ENCODE results near the gene E2F3. TPM values are rescaled to one million over a fixed set of nuclear protein-coding genes. Genes with fewer than 3 reads are reported as not detected.

The E2F3 gene
- total RNA-seq, 2 experiments from 2014 or later, result 16.0 to 17.0 TPM

DNA sequence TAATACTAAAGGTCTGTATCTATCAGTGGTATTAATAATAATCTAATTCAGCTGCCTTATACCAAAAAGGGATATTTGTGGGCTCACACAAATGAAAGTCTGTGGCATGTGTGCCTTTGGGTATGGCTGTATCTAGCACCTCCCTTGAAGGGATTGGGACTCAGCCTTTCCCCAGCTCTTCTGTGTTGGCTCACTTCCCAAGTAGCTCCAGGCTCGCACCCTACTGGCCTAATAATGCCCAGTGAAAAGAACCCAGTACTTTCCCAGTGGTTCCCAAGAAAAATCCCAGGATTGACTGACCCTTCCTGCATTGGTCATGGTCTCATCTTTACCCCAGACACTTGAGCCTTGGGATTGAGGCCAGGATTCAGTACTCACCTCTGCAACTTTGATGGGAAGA lies 71.8 kb downstream of the E2F3 start:
- CTCF ChIA-PET, result no interaction called here
- Mint-ChIP-seq H3K9me3 (no peaks in the 10 kb centered on the region), H3K4me3 (no peak overlapping the region), H3K27ac (no peak overlapping the region), H3K4me1 (ENCODE audit: low read depth) (no peaks in the 10 kb centered on the region), H3K27me3 (no peaks in the 10 kb centered on the region), H3K36me3 (ENCODE audit: low read depth) (peaks cover 13% of the 10 kb centered on the region)
- POLR2A ChIA-PET, result no interaction called here
- intact Hi-C loops (cut with micrococcal nuclease), result no loop called here
- TF ChIP-seq, protein P1, sequence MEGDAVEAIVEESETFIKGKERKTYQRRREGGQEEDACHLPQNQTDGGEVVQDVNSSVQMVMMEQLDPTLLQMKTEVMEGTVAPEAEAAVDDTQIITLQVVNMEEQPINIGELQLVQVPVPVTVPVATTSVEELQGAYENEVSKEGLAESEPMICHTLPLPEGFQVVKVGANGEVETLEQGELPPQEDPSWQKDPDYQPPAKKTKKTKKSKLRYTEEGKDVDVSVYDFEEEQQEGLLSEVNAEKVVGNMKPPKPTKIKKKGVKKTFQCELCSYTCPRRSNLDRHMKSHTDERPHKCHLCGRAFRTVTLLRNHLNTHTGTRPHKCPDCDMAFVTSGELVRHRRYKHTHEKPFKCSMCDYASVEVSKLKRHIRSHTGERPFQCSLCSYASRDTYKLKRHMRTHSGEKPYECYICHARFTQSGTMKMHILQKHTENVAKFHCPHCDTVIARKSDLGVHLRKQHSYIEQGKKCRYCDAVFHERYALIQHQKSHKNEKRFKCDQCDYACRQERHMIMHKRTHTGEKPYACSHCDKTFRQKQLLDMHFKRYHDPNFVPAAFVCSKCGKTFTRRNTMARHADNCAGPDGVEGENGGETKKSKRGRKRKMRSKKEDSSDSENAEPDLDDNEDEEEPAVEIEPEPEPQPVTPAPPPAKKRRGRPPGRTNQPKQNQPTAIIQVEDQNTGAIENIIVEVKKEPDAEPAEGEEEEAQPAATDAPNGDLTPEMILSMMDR (IDR thresholded peaks at IDR 0.05), result no peak
- DNase-seq (no peak), ATAC-seq (no peak)

DNA sequence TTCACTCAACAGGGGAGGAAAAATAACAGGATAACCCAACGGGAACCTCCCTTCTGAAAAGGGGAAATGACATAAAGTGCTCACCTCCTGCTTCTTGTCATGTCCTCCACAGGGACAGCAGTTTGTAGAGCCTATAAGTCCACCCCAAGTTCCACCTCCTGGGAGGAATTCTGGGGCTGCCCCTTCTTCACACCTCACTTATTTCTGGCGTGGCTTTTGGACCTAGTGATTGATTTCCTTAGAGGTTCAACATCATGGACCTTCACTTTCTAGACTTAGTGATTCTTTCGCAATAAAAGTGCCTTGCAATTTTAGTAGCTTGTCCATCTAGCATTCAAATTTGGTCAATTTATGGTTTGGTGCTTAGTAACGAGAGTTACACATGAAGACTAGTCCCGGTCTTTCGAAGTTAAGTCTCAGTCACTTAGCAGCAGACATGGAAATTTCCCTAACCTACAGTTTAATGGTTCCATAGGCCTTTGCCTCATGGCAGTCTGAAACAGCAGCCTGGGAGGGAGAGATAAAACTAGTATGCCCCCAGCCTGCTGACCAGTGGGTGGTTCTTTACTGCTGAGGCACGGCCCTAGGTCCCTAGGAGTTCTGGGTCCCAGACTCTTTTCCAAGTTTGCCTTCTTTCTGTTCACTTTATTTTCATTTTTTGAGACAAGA lies 73.3 kb downstream of the E2F3 start:
- POLR2A ChIA-PET, result no interaction called here
- CTCF ChIA-PET, result no interaction called here
- H3K27ac Mint-ChIP-seq, result no peak overlapping the region
- no peaks in the 10 kb centered on the region for H3K27me3 Mint-ChIP-seq
- intact Hi-C loops (cut with micrococcal nuclease), result no loop called here
- H3K9me3 Mint-ChIP-seq, result no peaks in the 10 kb centered on the region
- TF ChIP-seq, protein P1 (IDR thresholded peaks at IDR 0.05), result no peak
- H3K4me3 Mint-ChIP-seq, result no peak overlapping the region
- DNase-seq (no peak), ATAC-seq (no peak)
- no peaks in the 10 kb centered on the region for H3K4me1 Mint-ChIP-seq (ENCODE audit: low read depth)
- peaks cover 12% of the 10 kb centered on the region for H3K36me3 Mint-ChIP-seq (ENCODE audit: low read depth)

DNA sequence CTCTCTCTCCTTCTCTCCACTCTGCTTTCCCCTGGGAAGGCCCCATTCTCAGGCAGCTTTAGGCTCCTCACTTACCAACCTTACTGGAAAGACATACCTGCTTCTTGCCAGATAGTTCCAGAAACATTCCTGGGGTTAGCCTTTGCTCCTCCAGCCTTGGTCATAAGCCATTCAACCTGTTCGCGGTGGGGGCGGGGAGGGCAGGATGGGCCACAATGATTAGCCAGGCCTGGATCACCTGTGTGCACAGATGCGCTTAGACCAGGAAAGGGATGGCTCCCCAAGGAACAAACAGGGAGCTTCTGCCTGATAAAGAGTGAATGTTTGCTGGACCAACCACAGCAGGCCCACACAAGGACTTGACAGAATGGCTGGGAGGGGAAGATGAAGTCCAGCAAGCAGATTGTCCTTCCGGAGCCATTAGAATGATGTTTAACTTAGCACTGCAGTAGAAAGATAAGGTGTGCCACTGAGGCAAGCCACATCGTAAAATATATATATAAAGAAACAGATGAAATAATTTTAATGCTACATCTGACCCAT lies 74.9 kb downstream of the E2F3 start:
- no peaks in the 10 kb centered on the region for H3K4me1 Mint-ChIP-seq (ENCODE audit: low read depth)
- H3K27ac Mint-ChIP-seq, result no peak overlapping the region
- CTCF ChIA-PET, result no interaction called here
- no peaks in the 10 kb centered on the region for H3K9me3 Mint-ChIP-seq
- intact Hi-C loops (cut with micrococcal nuclease), result no loop called here
- peaks cover 17% of the 10 kb centered on the region for H3K36me3 Mint-ChIP-seq (ENCODE audit: low read depth)
- H3K4me3 Mint-ChIP-seq, result no peak overlapping the region
- H3K27me3 Mint-ChIP-seq, result no peaks in the 10 kb centered on the region
- TF ChIP-seq, protein P1 (IDR thresholded peaks at IDR 0.05), result no peak
- POLR2A ChIA-PET, result no interaction called here
- DNase-seq (no peak), ATAC-seq (no peak)

DNA sequence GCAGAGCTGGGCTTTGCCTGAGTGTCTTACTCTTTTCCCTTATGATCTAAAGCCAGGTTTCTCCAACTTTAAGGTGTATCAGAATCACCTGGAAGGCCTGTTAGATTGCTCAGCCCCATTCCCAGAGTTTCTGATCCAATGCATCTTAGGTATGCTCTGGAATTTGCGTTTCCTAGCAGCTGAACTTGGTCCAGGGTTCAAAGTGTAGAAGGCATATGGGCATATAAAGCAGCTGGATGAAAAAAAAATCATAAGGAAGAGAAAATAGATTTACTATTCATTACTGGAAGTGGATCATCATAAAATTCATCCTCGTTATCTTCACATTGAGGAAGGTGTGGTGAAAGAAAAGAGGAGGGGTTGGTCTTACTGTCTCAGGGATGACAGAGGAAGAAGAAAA lies 75.8 kb downstream of the E2F3 start:
- Mint-ChIP-seq H3K4me3 (no peak overlapping the region), H3K4me1 (ENCODE audit: low read depth) (no peaks in the 10 kb centered on the region)
- intact Hi-C loops (cut with micrococcal nuclease), result no loop called here

DNA sequence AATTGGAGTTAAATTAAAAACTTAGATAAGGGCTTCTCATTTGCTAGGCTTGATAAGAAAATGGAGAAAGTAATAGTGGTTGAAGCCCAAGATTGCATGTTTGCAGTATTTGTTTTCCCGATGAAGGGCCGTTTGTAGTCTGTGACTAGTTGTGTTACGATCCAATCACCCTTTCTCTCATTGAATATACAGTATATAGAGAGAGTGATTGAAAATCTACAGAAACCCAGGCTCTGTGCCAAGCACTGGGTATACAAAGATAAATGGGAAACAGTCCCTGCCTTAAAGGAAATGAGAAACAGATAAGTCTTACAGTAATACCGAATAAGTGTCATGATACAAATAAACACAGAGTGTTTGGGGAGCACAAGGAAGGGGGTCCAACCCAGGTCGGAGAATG lies 77.4 kb downstream of the E2F3 start:
- no peak overlapping the region for H3K27ac Mint-ChIP-seq
- TF ChIP-seq, protein P1 (IDR thresholded peaks at IDR 0.05), result no peak
- intact Hi-C loops (cut with micrococcal nuclease), result no loop called here
- peaks cover 27% of the 10 kb centered on the region for H3K36me3 Mint-ChIP-seq (ENCODE audit: low read depth)
- ATAC-seq (no peak), DNase-seq (no peak)
- POLR2A ChIA-PET, result no interaction called here
- no peaks in the 10 kb centered on the region for H3K9me3 Mint-ChIP-seq
- H3K27me3 Mint-ChIP-seq, result no peaks in the 10 kb centered on the region
- H3K4me3 Mint-ChIP-seq, result no peak overlapping the region
- CTCF ChIA-PET, result no interaction called here
- H3K4me1 Mint-ChIP-seq (ENCODE audit: low read depth), result no peaks in the 10 kb centered on the region

More for the DNA sequence above, 75.8 kb downstream of the E2F3 start:
- Mint-ChIP-seq H3K9me3 (no peaks in the 10 kb centered on the region), H3K27me3 (no peaks in the 10 kb centered on the region), H3K27ac (no peak overlapping the region), H3K36me3 (ENCODE audit: low read depth) (peaks cover 20% of the 10 kb centered on the region)
- DNase-seq, result no peak
- TF ChIP-seq, protein P1 (IDR thresholded peaks at IDR 0.05), result no peak
- ChIA-PET POLR2A (interaction anchor here (0.6 kb wide), 1 partner anchor 34 kb away, joined by 3 read pairs; no protein-coding TSS in a partner anchor), CTCF (interaction anchor here (0.8 kb wide), 1 partner anchor 9 kb away, joined by 3 read pairs; no protein-coding TSS in a partner anchor)
- ATAC-seq, result no peak

Data from activated CD8-positive, alpha-beta T cell treated with anti-CD3 and anti-CD28 coated beads for 36 hours (primary cell).